A673 (cell line): ENCODE data around the gene OSTC. TPM values are rescaled to one million over a fixed set of nuclear protein-coding genes. Genes with fewer than 3 reads are reported as not detected.

ENCODE experiments used
- BruUV-seq: library from RNA; stranded (reverse); fragments of 400-500 nt; replicated peaks from 2 replicates; lab custom pipeline; 2021; lab: Mats Ljungman, UMichigan
- CTCF ChIA-PET: fragments of 300-600 bp; sonication (Branson Sonifier 250); formaldehyde crosslinking; loops from one replicate; lab custom pipeline; 2022; ENCODE audit warnings: antibody characterized with exemption; lab: Charles Lee
- POLR2A ChIA-PET: fragments of 300-600 bp; sonication (Branson Sonifier 250); formaldehyde crosslinking; loops from one replicate; lab custom pipeline; 2022; ENCODE audit warnings: antibody characterized with exemption; ENCODE audit not compliant: low non-redundant PET; lab: Charles Lee
- DNase-seq: peaks from one replicate; pipeline ENCODE4 v3.0.0-alpha.2; 2015; ENCODE audit warnings: low spot score
- H3K27ac ChIP-seq: fragments of 200-600 bp; sonication (generic); 2 replicates; pipeline ENCODE4 v1.5.1; 2016; ENCODE audit warnings: mixed run types, low read depth, mild to moderate bottlenecking, mixed read lengths, antibody characterized with exemption, low read length; ENCODE audit not compliant: poor library complexity, severe bottlenecking
- H3K27me3 ChIP-seq: fragments of 200-600 bp; sonication (generic); replicated peaks from 2 replicates; pipeline ENCODE4 v1.6.1; 2017; ENCODE audit warnings: mixed run types, low read depth, mild to moderate bottlenecking, mixed read lengths, antibody characterized with exemption, low read length; ENCODE audit not compliant: insufficient read depth, poor library complexity
- H3K36me3 ChIP-seq: fragments of 200-600 bp; sonication (generic); 2 replicates; pipeline ENCODE4 v1.6.1; 2016; ENCODE audit warnings: mixed run types, mild to moderate bottlenecking, mixed read lengths, antibody characterized with exemption, low read length; ENCODE audit not compliant: insufficient read depth, poor library complexity, severe bottlenecking
- H3K4me1 ChIP-seq: fragments of 200-600 bp; sonication (generic); 2 replicates; pipeline ENCODE4 v1.6.1; 2017; ENCODE audit warnings: mixed run types, mild to moderate bottlenecking, mixed read lengths, antibody characterized with exemption, low read length; ENCODE audit not compliant: insufficient read depth, poor library complexity, severe bottlenecking
- H3K4me3 ChIP-seq: fragments of 200-600 bp; sonication (generic); 2 replicates; pipeline ENCODE4 v1.5.1; 2016; ENCODE audit warnings: low read depth, mixed run types, mild to moderate bottlenecking, mixed read lengths, low read length; ENCODE audit not compliant: poor library complexity, severe bottlenecking
- H3K9me3 ChIP-seq: fragments of 200-600 bp; sonication (generic); 2 replicates; pipeline ENCODE4 v1.6.1; 2016; ENCODE audit warnings: mixed run types, low read depth, mild to moderate bottlenecking, mixed read lengths, antibody characterized with exemption, low read length; ENCODE audit not compliant: poor library complexity, severe bottlenecking
- EZH2 ChIP-seq: fragments of 200-600 bp; sonication (generic); IDR thresholded peaks from 2 replicates; pipeline ENCODE4 v1.6.1; 2017; ENCODE audit warnings: borderline replicate concordance, low read depth, mild to moderate bottlenecking, mixed read lengths, antibody characterized with exemption, low read length; ENCODE audit not compliant: poor library complexity, severe bottlenecking
- intact Hi-C: fragments of 100-400 bp; cut with micrococcal nuclease; formaldehyde crosslinking; loops from one replicate; pipeline ENCODE4 v1.10.0; 2022; ENCODE audit not compliant: unreplicated experiment
- total RNA-seq: library from RNA; stranded (reverse); gene quantifications from 2 replicates; pipeline ENCODE4 v1.2.3, GENCODE V29; 2021
- TF ChIP-seq, protein P1 (sequence below): fragments of 300-800, 200-600 bp; sonication (generic); conservative IDR thresholded peaks from 2 replicates; pipeline ENCODE4 v1.5.1; 2017; ENCODE audit warnings: low read depth, mild to moderate bottlenecking, antibody characterized with exemption, low read length, moderate library complexity, mixed read lengths

The OSTC gene
- total RNA-seq, 1 experiment from 2014 or later = 137 TPM

DNA sequence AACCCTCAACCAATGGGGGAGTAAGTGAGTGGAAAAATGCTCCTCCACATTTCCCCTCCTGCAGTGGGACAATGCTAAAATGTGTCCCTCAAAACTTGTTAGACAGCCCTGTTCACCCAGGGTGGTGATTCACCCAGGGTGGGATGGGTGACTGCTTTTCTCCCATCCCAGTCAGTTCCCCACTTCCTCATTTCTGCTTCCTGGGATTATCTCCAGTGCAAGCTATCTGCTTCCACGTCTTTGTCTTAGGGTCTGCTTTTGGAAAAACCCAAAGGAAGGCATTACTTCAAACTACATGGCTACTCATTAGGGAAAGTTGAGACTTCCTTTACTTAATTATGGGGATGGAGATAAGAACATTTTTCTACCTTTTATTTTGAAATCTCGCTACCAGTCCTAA, 67.0 kb downstream of the OSTC start:
- ChIA-PET POLR2A (no interaction called here), CTCF (no interaction called here)
- Histone ChIP-seq H3K27me3 (no peaks in the 10 kb centered on the region), H3K27ac (no peak overlapping the region), H3K4me1 (no peaks in the 10 kb centered on the region), H3K36me3 (no peaks in the 10 kb centered on the region), H3K9me3 (no peaks in the 10 kb centered on the region), H3K4me3 (no peak overlapping the region)
- intact Hi-C loops = no loop called here
- BruUV-seq = no TSS peak
- TF ChIP-seq, protein P1, sequence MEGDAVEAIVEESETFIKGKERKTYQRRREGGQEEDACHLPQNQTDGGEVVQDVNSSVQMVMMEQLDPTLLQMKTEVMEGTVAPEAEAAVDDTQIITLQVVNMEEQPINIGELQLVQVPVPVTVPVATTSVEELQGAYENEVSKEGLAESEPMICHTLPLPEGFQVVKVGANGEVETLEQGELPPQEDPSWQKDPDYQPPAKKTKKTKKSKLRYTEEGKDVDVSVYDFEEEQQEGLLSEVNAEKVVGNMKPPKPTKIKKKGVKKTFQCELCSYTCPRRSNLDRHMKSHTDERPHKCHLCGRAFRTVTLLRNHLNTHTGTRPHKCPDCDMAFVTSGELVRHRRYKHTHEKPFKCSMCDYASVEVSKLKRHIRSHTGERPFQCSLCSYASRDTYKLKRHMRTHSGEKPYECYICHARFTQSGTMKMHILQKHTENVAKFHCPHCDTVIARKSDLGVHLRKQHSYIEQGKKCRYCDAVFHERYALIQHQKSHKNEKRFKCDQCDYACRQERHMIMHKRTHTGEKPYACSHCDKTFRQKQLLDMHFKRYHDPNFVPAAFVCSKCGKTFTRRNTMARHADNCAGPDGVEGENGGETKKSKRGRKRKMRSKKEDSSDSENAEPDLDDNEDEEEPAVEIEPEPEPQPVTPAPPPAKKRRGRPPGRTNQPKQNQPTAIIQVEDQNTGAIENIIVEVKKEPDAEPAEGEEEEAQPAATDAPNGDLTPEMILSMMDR = no peak
- TF ChIP-seq EZH2 = no peak
- DNase-seq = no peak

Other genes starting within 250 kb of the OSTC start
- 855 and 932 TPM in 2 replicates for gene RPL34, start 30.0 kb upstream of the OSTC start, total RNA-seq
- gene ETNPPL, start 112.5 kb downstream of the OSTC start, total RNA-seq = 0.31 and 0.52 TPM in 2 replicates